Measurements from ENCODE around the gene STARD10. TPM values are rescaled to one million over a fixed set of nuclear protein-coding genes. Genes with fewer than 3 reads are reported as not detected.
A peak's percentile ranks its signal among the peaks of the same experiment; 100 is the strongest.

The STARD10 gene
- total RNA-seq, 6 experiments from 2014 or later = 10.8 to 16.9 (median 15.8) TPM

DNA sequence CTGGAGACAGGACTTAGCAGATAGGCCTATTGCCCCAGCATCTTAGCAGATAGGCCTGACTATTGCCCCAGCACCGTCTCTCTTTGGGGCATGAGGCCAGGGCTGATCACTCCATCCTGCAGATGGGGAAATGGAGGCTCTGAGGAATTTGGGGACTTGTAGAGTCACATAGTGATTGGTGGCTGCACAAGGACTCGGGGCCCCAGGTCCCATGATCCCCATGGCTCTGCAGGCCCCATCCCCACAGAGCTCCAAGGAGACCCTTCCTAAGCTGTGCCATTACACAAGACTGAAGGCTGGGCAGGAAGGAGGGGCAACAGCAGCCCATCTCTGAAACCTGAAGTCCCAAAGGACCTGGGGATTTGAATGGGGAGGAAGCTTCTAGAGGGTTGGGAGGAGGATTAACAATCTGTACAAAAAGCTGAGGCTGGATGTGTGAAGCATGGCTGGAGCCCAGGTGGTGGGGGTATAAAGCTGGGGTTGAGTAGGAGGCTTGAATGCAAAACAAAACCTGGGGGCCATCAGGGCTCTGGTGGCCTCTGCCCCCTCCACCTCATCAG lies 43.2 kb downstream of the STARD10 start:
- peaks cover 30% of the 10 kb centered on the region for H3K4me1 Mint-ChIP-seq (ENCODE audit: low read depth)
- TF ChIP-seq, protein P1, sequence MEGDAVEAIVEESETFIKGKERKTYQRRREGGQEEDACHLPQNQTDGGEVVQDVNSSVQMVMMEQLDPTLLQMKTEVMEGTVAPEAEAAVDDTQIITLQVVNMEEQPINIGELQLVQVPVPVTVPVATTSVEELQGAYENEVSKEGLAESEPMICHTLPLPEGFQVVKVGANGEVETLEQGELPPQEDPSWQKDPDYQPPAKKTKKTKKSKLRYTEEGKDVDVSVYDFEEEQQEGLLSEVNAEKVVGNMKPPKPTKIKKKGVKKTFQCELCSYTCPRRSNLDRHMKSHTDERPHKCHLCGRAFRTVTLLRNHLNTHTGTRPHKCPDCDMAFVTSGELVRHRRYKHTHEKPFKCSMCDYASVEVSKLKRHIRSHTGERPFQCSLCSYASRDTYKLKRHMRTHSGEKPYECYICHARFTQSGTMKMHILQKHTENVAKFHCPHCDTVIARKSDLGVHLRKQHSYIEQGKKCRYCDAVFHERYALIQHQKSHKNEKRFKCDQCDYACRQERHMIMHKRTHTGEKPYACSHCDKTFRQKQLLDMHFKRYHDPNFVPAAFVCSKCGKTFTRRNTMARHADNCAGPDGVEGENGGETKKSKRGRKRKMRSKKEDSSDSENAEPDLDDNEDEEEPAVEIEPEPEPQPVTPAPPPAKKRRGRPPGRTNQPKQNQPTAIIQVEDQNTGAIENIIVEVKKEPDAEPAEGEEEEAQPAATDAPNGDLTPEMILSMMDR (IDR thresholded peaks at IDR 0.05) = no peak
- H3K27me3 Mint-ChIP-seq (ENCODE audit: insufficient read depth) = peaks cover 3% of the 10 kb centered on the region; the same call in 1 of the 2 replicates
- DNase-seq = no peak
- H3K36me3 Mint-ChIP-seq (ENCODE audit: low read depth) = peaks cover 5% of the 10 kb centered on the region; the same call in 1 of the 2 replicates
- no peak overlapping the region; the same call in 1 of the 2 replicates for H3K27ac Mint-ChIP-seq
- no peaks in the 10 kb centered on the region for H3K9me3 Mint-ChIP-seq
- H3K4me3 Mint-ChIP-seq = peak overlapping the region; percentile 96

DNA sequence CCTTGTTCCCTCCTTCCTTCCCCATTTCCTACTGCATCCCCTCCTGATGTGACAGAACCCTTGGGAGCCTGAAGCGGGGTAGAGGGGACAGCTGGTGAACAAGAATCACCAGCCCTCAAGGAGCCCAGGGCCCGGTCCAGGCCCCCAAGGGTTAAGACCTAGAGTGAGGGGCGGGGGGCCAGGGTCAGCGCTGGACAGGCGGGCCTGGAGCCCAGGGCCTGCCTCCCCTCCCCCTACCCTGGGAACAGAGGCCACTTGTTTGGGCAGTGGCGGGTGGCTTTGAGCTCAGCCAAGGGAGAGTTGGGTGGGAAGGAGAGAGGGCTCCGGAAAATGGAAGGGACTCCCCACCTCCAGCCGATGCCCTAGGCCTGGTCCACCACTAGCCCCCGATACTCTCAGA lies 43.8 kb downstream of the STARD10 start:
- TF ChIP-seq, protein P1 (IDR thresholded peaks at IDR 0.05) = no peak
- DNase-seq = no peak
- no peak overlapping the region for H3K27ac Mint-ChIP-seq

DNA sequence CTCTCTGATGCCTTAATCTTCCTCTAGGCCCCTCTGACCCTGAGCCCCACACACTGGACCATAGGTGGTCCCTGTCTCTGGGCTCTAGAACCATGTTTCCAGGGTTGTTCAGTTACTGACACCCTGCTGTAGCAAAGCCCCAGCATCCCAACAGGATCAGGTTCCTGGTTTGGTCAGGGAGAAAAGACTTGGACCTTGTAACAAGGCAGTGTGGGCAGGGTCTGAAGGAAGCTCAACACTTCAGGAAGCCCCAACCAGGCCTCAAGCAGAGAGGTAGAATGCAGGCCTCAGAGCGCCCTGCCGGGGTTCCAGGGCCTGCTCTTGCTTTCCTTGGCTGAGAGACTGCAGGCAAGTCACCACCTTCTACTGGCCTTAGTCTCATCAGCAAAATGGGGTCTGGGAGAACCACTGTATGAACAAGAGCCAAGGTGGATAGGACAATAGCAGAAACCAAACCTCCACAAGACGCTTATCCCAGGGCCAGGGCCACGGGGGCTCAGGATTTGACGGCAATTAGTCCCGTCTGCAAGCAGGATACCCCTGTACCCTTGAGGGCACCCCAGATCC lies 46.5 kb downstream of the STARD10 start:
- Mint-ChIP-seq H3K4me3 (no peak overlapping the region), H3K36me3 (ENCODE audit: low read depth) (no peaks in the 10 kb centered on the region), H3K27me3 (ENCODE audit: insufficient read depth) (peaks cover under 1% of the 10 kb centered on the region; the same call in 1 of the 2 replicates), H3K9me3 (no peaks in the 10 kb centered on the region), H3K27ac (no peak overlapping the region), H3K4me1 (ENCODE audit: low read depth) (peaks cover 20% of the 10 kb centered on the region)
- TF ChIP-seq, protein P1 (IDR thresholded peaks at IDR 0.05) = no peak
- DNase-seq = no peak

More for the DNA sequence above, 43.8 kb downstream of the STARD10 start:
- H3K4me3 Mint-ChIP-seq = no peak overlapping the region
- peaks cover 5% of the 10 kb centered on the region; the same call in 1 of the 2 replicates for H3K36me3 Mint-ChIP-seq (ENCODE audit: low read depth)
- peaks cover 3% of the 10 kb centered on the region; the same call in 1 of the 2 replicates for H3K27me3 Mint-ChIP-seq (ENCODE audit: insufficient read depth)
- peaks cover 30% of the 10 kb centered on the region for H3K4me1 Mint-ChIP-seq (ENCODE audit: low read depth)
- no peaks in the 10 kb centered on the region for H3K9me3 Mint-ChIP-seq

DNA sequence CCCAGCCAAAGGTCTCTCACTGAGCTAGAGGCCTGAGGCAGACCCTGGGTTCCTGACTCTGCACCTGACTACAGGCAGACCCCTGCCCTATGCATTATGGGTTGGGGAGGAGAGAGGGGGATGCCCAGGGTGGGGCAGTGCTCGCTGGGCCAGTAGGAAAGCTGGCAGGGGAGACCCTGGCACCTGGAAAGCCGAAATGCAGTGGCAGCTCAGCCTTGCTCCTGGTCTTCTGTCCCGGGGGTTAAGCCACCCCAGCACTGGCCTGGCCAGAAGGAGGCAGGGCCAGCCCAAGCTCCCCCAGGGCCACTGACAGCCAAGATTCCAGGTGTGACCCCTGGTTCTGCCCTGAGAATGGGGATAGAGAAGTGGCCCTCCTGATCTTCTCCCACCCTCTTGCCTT lies 47.0 kb downstream of the STARD10 start:
- Mint-ChIP-seq H3K9me3 (no peaks in the 10 kb centered on the region), H3K4me1 (ENCODE audit: low read depth) (peaks cover 25% of the 10 kb centered on the region), H3K36me3 (ENCODE audit: low read depth) (no peaks in the 10 kb centered on the region), H3K27me3 (ENCODE audit: insufficient read depth) (no peaks in the 10 kb centered on the region; the same call in 1 of the 2 replicates), H3K27ac (no peak overlapping the region), H3K4me3 (no peak overlapping the region)
- TF ChIP-seq, protein P1 (IDR thresholded peaks at IDR 0.05) = no peak
- no peak for DNase-seq

DNA sequence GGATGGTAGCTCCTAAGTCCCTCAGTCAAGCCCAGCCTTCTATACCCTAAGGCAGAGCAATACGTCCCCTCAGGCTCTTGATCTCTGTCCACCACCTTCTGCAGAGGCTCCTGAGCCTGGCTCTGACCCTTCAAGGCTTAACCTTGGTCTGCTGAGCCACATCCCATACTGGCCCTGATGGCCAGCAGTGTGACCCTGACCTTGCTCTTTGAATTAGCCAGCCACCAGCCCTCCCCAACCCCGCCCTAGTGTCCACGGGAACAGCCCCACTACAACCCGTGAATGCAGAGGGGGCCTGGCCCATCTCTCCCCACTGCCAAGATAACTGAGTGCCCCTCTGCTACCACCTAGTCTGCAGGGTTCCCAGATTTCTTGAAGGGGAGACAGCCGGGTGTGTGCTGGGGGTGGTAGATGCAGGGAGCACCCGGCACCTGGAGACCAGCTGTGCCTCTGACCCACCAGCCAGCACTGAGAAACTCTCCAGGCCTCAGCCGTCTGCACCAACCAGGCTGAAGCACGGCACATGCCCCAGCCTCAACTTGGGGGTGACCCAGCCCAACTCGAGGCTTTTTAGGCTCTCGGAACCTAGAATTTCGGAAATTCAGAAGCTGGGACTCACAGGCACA lies 47.8 kb downstream of the STARD10 start:
- Mint-ChIP-seq H3K4me1 (ENCODE audit: low read depth) (peaks cover 28% of the 10 kb centered on the region), H3K4me3 (no peak overlapping the region)

More for the DNA sequence above, 47.8 kb downstream of the STARD10 start:
- TF ChIP-seq, protein P1 (IDR thresholded peaks at IDR 0.05) = no peak
- DNase-seq = no peak
- Mint-ChIP-seq H3K27ac (no peak overlapping the region), H3K27me3 (ENCODE audit: insufficient read depth) (no peaks in the 10 kb centered on the region; the same call in 1 of the 2 replicates), H3K36me3 (ENCODE audit: low read depth) (no peaks in the 10 kb centered on the region), H3K9me3 (no peaks in the 10 kb centered on the region)
